ENCODE results near the gene MRPL10. TPM values are rescaled to one million over a fixed set of nuclear protein-coding genes. Genes with fewer than 3 reads are reported as not detected.

MRPL10 gene
- total and polyA plus RNA-seq, 10 of the 15 experiments (the other 5 are each of a cell fraction or from before 2014, with no cell fraction given) = 18.9 to 61.9 (median 47.3) TPM

- no peak for TF ChIP-seq PAX5 (IDR thresholded peaks at IDR 0.05; ENCODE audit: borderline replicate concordance, low read depth, low read length)
- TF ChIP-seq TCF7 (IDR thresholded peaks at IDR 0.05; ENCODE audit: borderline replicate concordance) = no peak
- no peak for TF ChIP-seq RAD21 (IDR thresholded peaks at IDR 0.05; ENCODE audit: insufficient read depth, low read depth, low read length)
Observed at GRCh38 chr17:47879776-47880454, 48.6 kb upstream of the MRPL10 start (continued).

- SMC1A ChIA-PET (ENCODE audit: uncharacterized antibody, unreplicated experiment) = interaction anchor here (1.1 kb wide), 1 partner anchor 37 kb away, joined by 3 read pairs; no protein-coding TSS in a partner anchor
Observed at GRCh38 chr17:47879028-47879585, 47.8 kb upstream of the MRPL10 start.

More at GRCh38 chr17:47879028-47879585, 47.8 kb upstream of the MRPL10 start:
- Histone ChIP-seq H3K36me3 (ENCODE audit: control insufficient read depth in 2 of 2, insufficient read depth in 2 of 2, low read length in 1 of 2) (no peaks in the 10 kb centered on the region), H3K79me2 (ENCODE audit: control insufficient read depth, insufficient read depth, low read length) (no peaks in the 10 kb centered on the region), H3K27ac (ENCODE audit: control insufficient read depth, insufficient read depth) (no peak overlapping the region), H3K27me3 (replicated peaks in 1 of 2; ENCODE audit: control insufficient read depth in 2 of 2, insufficient read depth in 2 of 2, low read length in 1 of 2) (peaks cover 3 to 4% of the 10 kb centered on the region in 2 experiments; a peak in 3 of 4 replicates), H3K4me2 (ENCODE audit: control insufficient read depth, insufficient read depth) (no peak overlapping the region), H3K4me3 (no peak overlapping the region), H3K9ac (ENCODE audit: control insufficient read depth, insufficient read depth, low read length) (no peak overlapping the region), H3K4me1 (ENCODE audit: control insufficient read depth, insufficient read depth, low read length) (no peaks in the 10 kb centered on the region), H3K9me3 (replicated peaks; ENCODE audit: control insufficient read depth, insufficient read depth, low read length) (no peaks in the 10 kb centered on the region), H4K20me1 (ENCODE audit: control insufficient read depth, insufficient read depth) (no peaks in the 10 kb centered on the region), H2AFZ (ENCODE audit: control insufficient read depth, low read depth, low read length) (no peak overlapping the region)
- ChIA-PET RAD21 (ENCODE audit: unreplicated experiment) (interaction anchor here (0.6 kb wide), 1 partner anchor 11 kb away, joined by 3 read pairs; no protein-coding TSS in a partner anchor), POLR2A (no interaction called here), CTCF (interaction anchor here (1.0 to 1.8 kb wide), 2 partner anchors 11 to 246 kb away, joined by 3 to 6 read pairs; no protein-coding TSS in a partner anchor)
- intact Hi-C loops (cut with micrococcal nuclease; ENCODE audit: unreplicated experiment) (no loop called here), in situ Hi-C loops (cut with MboI) (no loop called here)
- DNase-seq (ENCODE audit: low read depth, low spot score) (no peak), FAIRE-seq (no peak), ATAC-seq (no peak)
- TF ChIP-seq HDAC6 (IDR thresholded peaks at IDR 0.05; ENCODE audit: unreplicated experiment) = no peak
- TF ChIP-seq USF1 (IDR thresholded peaks at IDR 0.05; ENCODE audit: borderline replicate concordance, extremely low read length, insufficient read depth, low read depth, low read length) = no peak
- TF ChIP-seq ZSCAN29 (IDR thresholded peaks at IDR 0.05) = no peak
- no peak for TF ChIP-seq ZNF687 (IDR thresholded peaks at IDR 0.05)
- no peak for TF ChIP-seq BCL11A (IDR thresholded peaks at IDR 0.05; ENCODE audit: low read depth, low read length)
- no peak for TF ChIP-seq PAX8 (IDR thresholded peaks at IDR 0.05)
- TF ChIP-seq CEBPB (IDR thresholded peaks at IDR 0.05; ENCODE audit: borderline replicate concordance in 1 of 2, low read depth in 2 of 2, low read length in 2 of 2) = no peak
- no peak for TF ChIP-seq KAT2A (conservative IDR thresholded peaks at IDR 0.05; ENCODE audit: control insufficient read depth, low read depth, low read length)
- no peak for TF ChIP-seq BACH1 (IDR thresholded peaks at IDR 0.05; ENCODE audit: borderline replicate concordance)
- TF ChIP-seq RUNX3 (IDR thresholded peaks at IDR 0.05; ENCODE audit: low read length) = no peak
- TF ChIP-seq RAD51 (IDR thresholded peaks at IDR 0.05) = no peak
- TF ChIP-seq HDGF (IDR thresholded peaks at IDR 0.05) = no peak
- TF ChIP-seq SUPT20H (IDR thresholded peaks at IDR 0.05; ENCODE audit: borderline replicate concordance, control insufficient read depth, low read depth, low read length) = no peak
- WGBS (ENCODE audit: insufficient coverage, insufficient replicate concordance, low lambda C conversion rate, missing lambda C conversion rate) = 4% methylated on average over 2 of the region's 2 CpGs
- no TSS peak for BruUV-seq (replicated peaks)
